ENCODE data around the gene LACTB. TPM values are rescaled to one million over a fixed set of nuclear protein-coding genes. Genes with fewer than 3 reads are reported as not detected.
A peak's percentile ranks its signal among the peaks of the same experiment; 100 is the strongest.

Gene LACTB
- total RNA-seq, 1 experiment from 2014 or later, result 17.2 TPM

DNA sequence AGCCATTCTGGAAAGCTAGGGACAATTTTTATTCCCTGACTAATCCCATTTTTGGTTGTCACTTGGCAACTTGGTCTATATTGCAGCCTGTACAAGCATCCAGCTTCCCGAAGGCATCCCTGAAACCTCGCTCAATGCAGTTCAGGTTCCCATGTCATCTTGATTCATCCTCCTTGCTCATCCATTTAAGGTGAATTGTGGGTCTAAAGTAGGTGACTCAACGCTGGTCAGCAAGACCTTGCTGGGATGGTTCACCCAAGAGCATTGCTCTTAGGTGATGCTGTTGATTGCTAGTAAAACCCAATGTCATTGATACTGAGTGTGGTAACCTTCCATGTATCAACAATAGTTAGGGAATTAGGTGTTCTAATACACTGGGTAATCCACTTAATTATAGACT is 54.6 kb downstream of the LACTB start:
- Mint-ChIP-seq H3K27me3 (ENCODE audit: low read depth) (no peaks in the 10 kb centered on the region), H3K36me3 (no peaks in the 10 kb centered on the region), H3K4me1 (peaks cover 15% of the 10 kb centered on the region), H3K9me3 (no peaks in the 10 kb centered on the region), H3K4me3 (no peak overlapping the region), H3K27ac (no peak overlapping the region)
- DNase-seq (ENCODE audit: low spot score) (no peak), ATAC-seq (no peak)
- TF ChIP-seq, protein P1, sequence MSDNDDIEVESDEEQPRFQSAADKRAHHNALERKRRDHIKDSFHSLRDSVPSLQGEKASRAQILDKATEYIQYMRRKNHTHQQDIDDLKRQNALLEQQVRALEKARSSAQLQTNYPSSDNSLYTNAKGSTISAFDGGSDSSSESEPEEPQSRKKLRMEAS (CRISPR knock-in tag; IDR thresholded peaks at IDR 0.05), result no peak
- TF ChIP-seq NFATC4 (CRISPR knock-in tag; IDR thresholded peaks at IDR 0.05) (no peak), JUN (CRISPR knock-in tag; IDR thresholded peaks at IDR 0.05) (no peak), ZNF138 (CRISPR knock-in tag; conservative IDR thresholded peaks at IDR 0.05) (no peak), MXD4 (CRISPR knock-in tag; IDR thresholded peaks at IDR 0.05; ENCODE audit: borderline replicate concordance) (no peak), CREM (CRISPR knock-in tag; IDR thresholded peaks at IDR 0.05) (no peak)
- ChIA-PET POLR2A (no interaction called here), CTCF (no interaction called here)

DNA sequence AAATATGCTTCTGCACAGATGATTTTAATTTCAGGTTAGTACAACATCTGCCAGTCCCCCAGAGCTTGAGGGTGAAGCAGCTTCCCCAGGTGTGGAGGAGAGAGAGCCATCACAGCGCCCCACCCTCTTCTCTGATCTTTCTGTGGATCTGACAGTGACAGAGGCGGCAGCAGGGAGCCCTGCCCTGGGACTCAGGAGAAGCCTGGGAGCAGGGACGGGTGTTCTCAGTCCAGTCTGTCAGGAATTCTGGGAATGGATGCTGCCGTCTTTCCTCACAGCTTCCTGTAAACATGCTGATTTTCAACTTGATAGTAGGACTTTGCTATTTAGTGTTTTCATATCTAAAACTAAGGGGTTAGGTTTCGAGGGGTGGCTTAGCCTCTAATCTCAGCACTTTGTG is 56.4 kb downstream of the LACTB start:
- peaks cover 7% of the 10 kb centered on the region for H3K4me1 Mint-ChIP-seq
- no peak for DNase-seq (ENCODE audit: low spot score)
- no peak overlapping the region for H3K27ac Mint-ChIP-seq
- ChIA-PET CTCF (no interaction called here), POLR2A (no interaction called here)
- no peaks in the 10 kb centered on the region for H3K36me3 Mint-ChIP-seq
- no peaks in the 10 kb centered on the region; the same call in 1 of the 2 replicates for H3K27me3 Mint-ChIP-seq (ENCODE audit: low read depth)
- ATAC-seq, result peak; percentile 63
- no peaks in the 10 kb centered on the region for H3K9me3 Mint-ChIP-seq
- TF ChIP-seq, protein P2, sequence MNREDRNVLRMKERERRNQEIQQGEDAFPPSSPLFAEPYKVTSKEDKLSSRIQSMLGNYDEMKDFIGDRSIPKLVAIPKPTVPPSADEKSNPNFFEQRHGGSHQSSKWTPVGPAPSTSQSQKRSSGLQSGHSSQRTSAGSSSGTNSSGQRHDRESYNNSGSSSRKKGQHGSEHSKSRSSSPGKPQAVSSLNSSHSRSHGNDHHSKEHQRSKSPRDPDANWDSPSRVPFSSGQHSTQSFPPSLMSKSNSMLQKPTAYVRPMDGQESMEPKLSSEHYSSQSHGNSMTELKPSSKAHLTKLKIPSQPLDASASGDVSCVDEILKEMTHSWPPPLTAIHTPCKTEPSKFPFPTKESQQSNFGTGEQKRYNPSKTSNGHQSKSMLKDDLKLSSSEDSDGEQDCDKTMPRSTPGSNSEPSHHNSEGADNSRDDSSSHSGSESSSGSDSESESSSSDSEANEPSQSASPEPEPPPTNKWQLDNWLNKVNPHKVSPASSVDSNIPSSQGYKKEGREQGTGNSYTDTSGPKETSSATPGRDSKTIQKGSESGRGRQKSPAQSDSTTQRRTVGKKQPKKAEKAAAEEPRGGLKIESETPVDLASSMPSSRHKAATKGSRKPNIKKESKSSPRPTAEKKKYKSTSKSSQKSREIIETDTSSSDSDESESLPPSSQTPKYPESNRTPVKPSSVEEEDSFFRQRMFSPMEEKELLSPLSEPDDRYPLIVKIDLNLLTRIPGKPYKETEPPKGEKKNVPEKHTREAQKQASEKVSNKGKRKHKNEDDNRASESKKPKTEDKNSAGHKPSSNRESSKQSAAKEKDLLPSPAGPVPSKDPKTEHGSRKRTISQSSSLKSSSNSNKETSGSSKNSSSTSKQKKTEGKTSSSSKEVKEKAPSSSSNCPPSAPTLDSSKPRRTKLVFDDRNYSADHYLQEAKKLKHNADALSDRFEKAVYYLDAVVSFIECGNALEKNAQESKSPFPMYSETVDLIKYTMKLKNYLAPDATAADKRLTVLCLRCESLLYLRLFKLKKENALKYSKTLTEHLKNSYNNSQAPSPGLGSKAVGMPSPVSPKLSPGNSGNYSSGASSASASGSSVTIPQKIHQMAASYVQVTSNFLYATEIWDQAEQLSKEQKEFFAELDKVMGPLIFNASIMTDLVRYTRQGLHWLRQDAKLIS (CRISPR knock-in tag; IDR thresholded peaks at IDR 0.05; ENCODE audit: borderline replicate concordance), result no peak
- TF ChIP-seq ZNF219 (CRISPR knock-in tag; IDR thresholded peaks at IDR 0.05; ENCODE audit: borderline replicate concordance), result no peak
- TF ChIP-seq NR1H2 (CRISPR knock-in tag; IDR thresholded peaks at IDR 0.05), result no peak
- no peak for TF ChIP-seq ZNF121 (CRISPR knock-in tag; IDR thresholded peaks at IDR 0.05)
- no peak for TF ChIP-seq GTF2I (CRISPR knock-in tag; conservative IDR thresholded peaks at IDR 0.05)
- TF ChIP-seq CBFB (CRISPR knock-in tag; IDR thresholded peaks at IDR 0.05; ENCODE audit: low read depth), result no peak
- TF ChIP-seq, protein P3, sequence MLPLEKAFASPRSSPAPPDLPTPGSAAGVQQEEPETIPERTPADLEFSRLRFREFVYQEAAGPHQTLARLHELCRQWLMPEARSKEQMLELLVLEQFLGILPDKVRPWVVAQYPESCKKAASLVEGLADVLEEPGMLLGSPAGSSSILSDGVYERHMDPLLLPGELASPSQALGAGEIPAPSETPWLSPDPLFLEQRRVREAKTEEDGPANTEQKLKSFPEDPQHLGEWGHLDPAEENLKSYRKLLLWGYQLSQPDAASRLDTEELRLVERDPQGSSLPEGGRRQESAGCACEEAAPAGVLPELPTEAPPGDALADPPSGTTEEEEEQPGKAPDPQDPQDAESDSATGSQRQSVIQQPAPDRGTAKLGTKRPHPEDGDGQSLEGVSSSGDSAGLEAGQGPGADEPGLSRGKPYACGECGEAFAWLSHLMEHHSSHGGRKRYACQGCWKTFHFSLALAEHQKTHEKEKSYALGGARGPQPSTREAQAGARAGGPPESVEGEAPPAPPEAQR (CRISPR knock-in tag; IDR thresholded peaks at IDR 0.05), result no peak
- TF ChIP-seq ZBTB21 (CRISPR knock-in tag; IDR thresholded peaks at IDR 0.05; ENCODE audit: borderline replicate concordance), result no peak
- no peak for TF ChIP-seq FOXJ3 (CRISPR knock-in tag; IDR thresholded peaks at IDR 0.05; ENCODE audit: borderline replicate concordance)
- TF ChIP-seq, protein P4, sequence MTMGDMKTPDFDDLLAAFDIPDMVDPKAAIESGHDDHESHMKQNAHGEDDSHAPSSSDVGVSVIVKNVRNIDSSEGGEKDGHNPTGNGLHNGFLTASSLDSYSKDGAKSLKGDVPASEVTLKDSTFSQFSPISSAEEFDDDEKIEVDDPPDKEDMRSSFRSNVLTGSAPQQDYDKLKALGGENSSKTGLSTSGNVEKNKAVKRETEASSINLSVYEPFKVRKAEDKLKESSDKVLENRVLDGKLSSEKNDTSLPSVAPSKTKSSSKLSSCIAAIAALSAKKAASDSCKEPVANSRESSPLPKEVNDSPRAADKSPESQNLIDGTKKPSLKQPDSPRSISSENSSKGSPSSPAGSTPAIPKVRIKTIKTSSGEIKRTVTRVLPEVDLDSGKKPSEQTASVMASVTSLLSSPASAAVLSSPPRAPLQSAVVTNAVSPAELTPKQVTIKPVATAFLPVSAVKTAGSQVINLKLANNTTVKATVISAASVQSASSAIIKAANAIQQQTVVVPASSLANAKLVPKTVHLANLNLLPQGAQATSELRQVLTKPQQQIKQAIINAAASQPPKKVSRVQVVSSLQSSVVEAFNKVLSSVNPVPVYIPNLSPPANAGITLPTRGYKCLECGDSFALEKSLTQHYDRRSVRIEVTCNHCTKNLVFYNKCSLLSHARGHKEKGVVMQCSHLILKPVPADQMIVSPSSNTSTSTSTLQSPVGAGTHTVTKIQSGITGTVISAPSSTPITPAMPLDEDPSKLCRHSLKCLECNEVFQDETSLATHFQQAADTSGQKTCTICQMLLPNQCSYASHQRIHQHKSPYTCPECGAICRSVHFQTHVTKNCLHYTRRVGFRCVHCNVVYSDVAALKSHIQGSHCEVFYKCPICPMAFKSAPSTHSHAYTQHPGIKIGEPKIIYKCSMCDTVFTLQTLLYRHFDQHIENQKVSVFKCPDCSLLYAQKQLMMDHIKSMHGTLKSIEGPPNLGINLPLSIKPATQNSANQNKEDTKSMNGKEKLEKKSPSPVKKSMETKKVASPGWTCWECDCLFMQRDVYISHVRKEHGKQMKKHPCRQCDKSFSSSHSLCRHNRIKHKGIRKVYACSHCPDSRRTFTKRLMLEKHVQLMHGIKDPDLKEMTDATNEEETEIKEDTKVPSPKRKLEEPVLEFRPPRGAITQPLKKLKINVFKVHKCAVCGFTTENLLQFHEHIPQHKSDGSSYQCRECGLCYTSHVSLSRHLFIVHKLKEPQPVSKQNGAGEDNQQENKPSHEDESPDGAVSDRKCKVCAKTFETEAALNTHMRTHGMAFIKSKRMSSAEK (CRISPR knock-in tag; IDR thresholded peaks at IDR 0.05; ENCODE audit: borderline replicate concordance), result no peak
- no peak for TF ChIP-seq CREM (CRISPR knock-in tag; IDR thresholded peaks at IDR 0.05)
- no peak for TF ChIP-seq MYBL2 (CRISPR knock-in tag; IDR thresholded peaks at IDR 0.05)
- no peak for TF ChIP-seq EMX1 (CRISPR knock-in tag; IDR thresholded peaks at IDR 0.05)
- TF ChIP-seq, protein P5, sequence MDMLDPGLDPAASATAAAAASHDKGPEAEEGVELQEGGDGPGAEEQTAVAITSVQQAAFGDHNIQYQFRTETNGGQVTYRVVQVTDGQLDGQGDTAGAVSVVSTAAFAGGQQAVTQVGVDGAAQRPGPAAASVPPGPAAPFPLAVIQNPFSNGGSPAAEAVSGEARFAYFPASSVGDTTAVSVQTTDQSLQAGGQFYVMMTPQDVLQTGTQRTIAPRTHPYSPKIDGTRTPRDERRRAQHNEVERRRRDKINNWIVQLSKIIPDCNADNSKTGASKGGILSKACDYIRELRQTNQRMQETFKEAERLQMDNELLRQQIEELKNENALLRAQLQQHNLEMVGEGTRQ (CRISPR knock-in tag; IDR thresholded peaks at IDR 0.05), result no peak
- no peak for TF ChIP-seq ATF1 (CRISPR knock-in tag; IDR thresholded peaks at IDR 0.05)
- no peak overlapping the region for H3K4me3 Mint-ChIP-seq
